MG63 (cell line): ENCODE measurements around the gene GTF2A2. TPM values are rescaled to one million over a fixed set of nuclear protein-coding genes. Genes with fewer than 3 reads are reported as not detected.

ENCODE experiments used
- total RNA-seq: library from RNA; depleted of rRNA; stranded (reverse); fragments of >200 nt; shearing (Covaris generic); gene quantifications from 2 replicates; pipeline ENCODE4 v1.2.3, GENCODE V29; 2014; ENCODE audit warnings: low replicate concordance; rRNA removed

Gene GTF2A2
- total RNA-seq, 1 experiment from 2014 or later = 149 TPM

Other genes with a start within 250 kb of the GTF2A2 start
- gene FAM81A, start 219.3 kb downstream of the GTF2A2 start, total RNA-seq = not detected in 2 replicates
- not detected in 2 replicates for gene GCNT3, start 45.7 kb downstream of the GTF2A2 start, total RNA-seq
- gene BNIP2, start 31.8 kb upstream of the GTF2A2 start, total RNA-seq = 125 and 259 TPM in 2 replicates